Common myeloid progenitor, CD34-positive (primary cell): Measurements from ENCODE around the gene DNAH9.

ENCODE experiments used
- CTCF ChIA-PET: fragments of 350-600 bp; sonication (Branson Sonifier 250); formaldehyde crosslinking; loops from one replicate; lab custom pipeline; 2021; ENCODE audit warnings: antibody characterized with exemption; lab: Charles Lee
- POLR2A ChIA-PET: fragments of 350-600 bp; sonication (Branson Sonifier 250); formaldehyde crosslinking; loops from one replicate; lab custom pipeline; 2021; ENCODE audit warnings: antibody characterized with exemption; lab: Charles Lee
- DNase-seq, 3 donors: peaks; one replicate each; pipeline versions ENCODE4 v3.0.0 to v3.0.0-alpha.2; 2013
- H3K27ac ChIP-seq, 2 experiments: 1 replicate in 1 of 2; 2 replicates in 1 of 2; pipeline ENCODE4 v1.7.0; 2013; ENCODE audit warnings: inconsistent platforms in 2 of 2, low read length in 2 of 2, mild to moderate bottlenecking in 2 of 2, low read depth in 1 of 2, moderate library complexity in 1 of 2; ENCODE audit not compliant: severe bottlenecking in 2 of 2, insufficient read depth in 1 of 2, poor library complexity in 1 of 2
- H3K27me3 ChIP-seq, 5 experiments: replicated peaks in 2 of 5; 1 replicate in 3 of 5; 2 replicates in 2 of 5; pipeline versions ENCODE4 v1.6.1 to v1.7.0; 2013; ENCODE audit warnings: low read length in 4 of 5, mild to moderate bottlenecking in 2 of 5, moderate library complexity in 2 of 5, inconsistent platforms in 1 of 5; ENCODE audit not compliant: insufficient read depth in 5 of 5, control insufficient read depth in 4 of 5
- H3K36me3 ChIP-seq, 4 experiments: 1 replicate in 2 of 4; 2 replicates in 2 of 4; pipeline versions ENCODE4 v1.6.1 to v1.7.0; 2013; ENCODE audit warnings: low read length in 3 of 4, control low read depth in 1 of 4, mild to moderate bottlenecking in 1 of 4; ENCODE audit not compliant: control insufficient read depth in 4 of 4, insufficient read depth in 4 of 4
- H3K4me1 ChIP-seq, 4 experiments: 1 replicate in 3 of 4; 2 replicates in 1 of 4; pipeline versions ENCODE4 v1.6.1 to v1.7.1; 2013; ENCODE audit warnings: low read length in 3 of 4, mild to moderate bottlenecking in 3 of 4, control low read depth in 1 of 4, inconsistent platforms in 1 of 4, moderate library complexity in 1 of 4; ENCODE audit not compliant: control insufficient read depth in 4 of 4, insufficient read depth in 4 of 4; ENCODE audit errors: control extremely low read depth in 1 of 4
- H3K4me3 ChIP-seq, 7 experiments: 1 replicate in 4 of 7; 2 replicates in 3 of 7; pipeline versions ENCODE4 v1.5.1 to v1.7.0; 2013; ENCODE audit warnings: mild to moderate bottlenecking in 7 of 7, low read length in 6 of 7, moderate library complexity in 6 of 7, inconsistent platforms in 2 of 7, low read depth in 2 of 7, control low read depth in 1 of 7; ENCODE audit not compliant: insufficient read depth in 4 of 7, control insufficient read depth in 1 of 7; ENCODE audit errors: extremely low read depth in 1 of 7
- H3K9me3 ChIP-seq, 5 experiments: 1 replicate in 4 of 5; 2 replicates in 1 of 5; pipeline versions ENCODE4 v1.6.1 to v1.7.1; 2013; ENCODE audit warnings: low read length in 4 of 5, mild to moderate bottlenecking in 2 of 5, inconsistent platforms in 1 of 5, low read depth in 1 of 5, moderate library complexity in 1 of 5; ENCODE audit not compliant: control insufficient read depth in 4 of 5, insufficient read depth in 2 of 5; ENCODE audit errors: control extremely low read depth in 1 of 5
- WGBS: methylation state at CpG from one replicate; pipeline ENCODE4 v1.1.5; 2013; ENCODE audit not compliant: insufficient coverage; 5-methylcytosine and 5-hydroxymethylcytosine counted together

DNAH9 gene

GRCh38 chr17:11578998-11579397 lies 19.3 kb upstream of the DNAH9 start:
- no peak overlapping the region for H3K4me3 ChIP-seq
- H3K27me3 ChIP-seq, result no peaks in the 10 kb centered on the region
- no peak for DNase-seq
- ChIA-PET POLR2A (no interaction called here), CTCF (no interaction called here)
- H3K9me3 ChIP-seq, result peaks cover 0 to 7% (median 2%) of the 10 kb centered on the region in 5 experiments
- H3K4me1 ChIP-seq, result no peaks in the 10 kb centered on the region
- H3K27ac ChIP-seq, result no peak overlapping the region
- H3K36me3 ChIP-seq, result no peaks in the 10 kb centered on the region
- WGBS, result no CpG with 5 or more reads among the region's 3 CpGs

DNA sequence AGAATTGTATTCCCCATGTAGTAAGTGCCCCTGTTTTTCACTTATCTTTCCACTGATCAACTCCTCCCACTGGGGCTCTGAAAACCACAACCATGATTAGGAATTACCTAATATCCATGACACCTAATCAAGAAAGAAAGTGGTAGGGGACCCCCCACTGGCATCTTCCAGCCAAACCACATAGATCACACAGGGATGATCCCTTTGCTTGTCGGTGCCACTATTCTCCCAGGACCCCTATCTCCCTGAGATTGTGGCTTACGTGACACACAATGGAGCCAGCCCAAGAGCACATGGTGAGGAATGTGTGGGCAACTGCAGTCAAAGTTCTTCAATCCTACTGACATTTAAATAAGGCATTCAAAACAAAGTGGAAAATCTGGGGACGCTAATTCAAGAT lies 17.6 kb upstream of the DNAH9 start:
- ChIA-PET CTCF (no interaction called here), POLR2A (no interaction called here)
- no peaks in the 10 kb centered on the region for H3K36me3 ChIP-seq
- H3K4me3 ChIP-seq, result no peak overlapping the region
- WGBS, result 81% methylated on average over 3 of the region's 3 CpGs
- H3K9me3 ChIP-seq, result peaks cover 0 to 7% (median 2%) of the 10 kb centered on the region in 5 experiments
- no peaks in the 10 kb centered on the region for H3K4me1 ChIP-seq
- DNase-seq, result no peak
- no peaks in the 10 kb centered on the region for H3K27me3 ChIP-seq
- no peak overlapping the region for H3K27ac ChIP-seq

GRCh38 chr17:11582217-11582616 lies 16.1 kb upstream of the DNAH9 start:
- no peaks in the 10 kb centered on the region for H3K27me3 ChIP-seq
- no peak for DNase-seq

GRCh38 chr17:11583306-11583992 lies 14.8 kb upstream of the DNAH9 start:
- Histone ChIP-seq H3K9me3 (peaks cover 0 to 7% (median 2%) of the 10 kb centered on the region in 5 experiments), H3K4me3 (no peak overlapping the region), H3K4me1 (no peaks in the 10 kb centered on the region), H3K27ac (no peak overlapping the region), H3K36me3 (no peaks in the 10 kb centered on the region), H3K27me3 (no peaks in the 10 kb centered on the region)
- DNase-seq, result no peak
- WGBS, result 92% methylated on average over 6 of the region's 9 CpGs
- CTCF ChIA-PET, result no interaction called here
- POLR2A ChIA-PET, result no interaction called here

More at GRCh38 chr17:11582217-11582616, 16.1 kb upstream of the DNAH9 start:
- Histone ChIP-seq H3K9me3 (peaks cover 0 to 7% (median 2%) of the 10 kb centered on the region in 5 experiments), H3K36me3 (no peaks in the 10 kb centered on the region), H3K4me3 (no peak overlapping the region), H3K4me1 (no peaks in the 10 kb centered on the region), H3K27ac (no peak overlapping the region)
- ChIA-PET CTCF (no interaction called here), POLR2A (no interaction called here)
- WGBS, result 85% methylated on average over 5 of the region's 5 CpGs

DNA sequence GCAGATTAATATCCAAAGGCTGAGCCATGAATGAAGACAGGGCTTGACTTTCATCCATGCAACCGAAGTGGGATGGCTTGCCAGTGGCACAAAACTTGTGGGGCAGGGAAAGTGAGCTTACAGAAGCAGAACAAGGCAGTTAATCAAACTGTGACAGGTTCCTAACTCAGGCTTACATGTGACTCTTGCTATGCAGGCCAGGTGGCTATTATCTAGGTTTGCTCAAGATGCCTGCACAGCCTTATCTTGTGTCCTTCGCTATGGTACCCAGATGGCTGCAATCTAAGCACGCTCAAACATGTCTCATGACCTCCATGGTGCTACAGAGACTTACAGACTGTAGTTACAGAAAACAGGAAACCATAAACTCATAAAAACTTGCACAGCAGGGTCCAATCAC lies 8.6 kb upstream of the DNAH9 start:
- no peak for DNase-seq
- Histone ChIP-seq H3K9me3 (peaks cover 0 to 2% (median 0%) of the 10 kb centered on the region in 5 experiments), H3K4me3 (no peak overlapping the region), H3K36me3 (no peaks in the 10 kb centered on the region), H3K4me1 (no peaks in the 10 kb centered on the region), H3K27me3 (no peaks in the 10 kb centered on the region), H3K27ac (no peak overlapping the region)
- ChIA-PET POLR2A (no interaction called here), CTCF (no interaction called here)
- WGBS, result 84% methylated on average over 3 of the region's 3 CpGs

DNA sequence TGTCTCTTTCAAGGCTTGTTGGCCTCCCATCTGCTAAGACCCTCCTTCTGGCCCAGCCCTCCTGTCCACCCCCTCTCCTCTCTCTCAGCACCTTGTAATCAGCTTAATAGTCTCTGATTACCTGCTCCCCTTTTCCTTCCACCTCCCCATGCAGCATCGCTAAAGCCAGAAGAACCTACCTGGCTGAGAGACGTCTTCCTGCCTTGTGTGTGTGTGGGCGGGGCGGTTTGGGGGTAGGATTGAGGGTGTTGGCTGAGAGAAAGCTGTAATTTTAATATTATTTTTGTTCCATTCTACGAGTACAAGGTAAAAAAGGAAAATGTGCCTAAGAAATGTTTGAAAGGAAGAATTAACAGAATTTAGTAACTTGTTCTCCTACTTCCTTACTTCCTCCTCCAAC lies 3.4 kb downstream of the DNAH9 start:
- Histone ChIP-seq H3K4me1 (peaks cover 0 to 11% (median 7%) of the 10 kb centered on the region in 4 experiments), H3K9me3 (peaks cover 0 to 2% (median 0%) of the 10 kb centered on the region in 5 experiments), H3K27ac (no peak overlapping the region), H3K36me3 (no peaks in the 10 kb centered on the region), H3K4me3 (no peak overlapping the region), H3K27me3 (peaks cover 4 to 36% (median 15%) of the 10 kb centered on the region in 5 experiments)
- POLR2A ChIA-PET, result no interaction called here
- CTCF ChIA-PET, result no interaction called here
- WGBS, result no CpG with 5 or more reads among the region's 5 CpGs
- no peak for DNase-seq

- ChIA-PET CTCF (no interaction called here), POLR2A (no interaction called here)
- Histone ChIP-seq H3K4me1 (no peaks in the 10 kb centered on the region), H3K36me3 (no peaks in the 10 kb centered on the region), H3K9me3 (peaks cover 0 to 2% (median 0%) of the 10 kb centered on the region in 5 experiments), H3K4me3 (no peak overlapping the region), H3K27me3 (peaks cover 0 to 7% (median 0%) of the 10 kb centered on the region in 5 experiments), H3K27ac (no peak overlapping the region)
- no peak for DNase-seq
- WGBS, result 75% methylated on average over 6 of the region's 6 CpGs
These were observed 10.1 kb downstream of the DNAH9 start for GRCh38 chr17:11608396-11608795.
